Stimulated activated naive CD8-positive, alpha-beta T cell treated with anti-CD3 and anti-CD28 coated beads, Interleukin-15, amount 100 ng/mL, for 72 hours (primary cell): ENCODE measurements around the gene TSPAN31.
A peak's percentile ranks its signal among the peaks of the same experiment; 100 is the strongest.
"Not testable (repeated sequence)": the region's sequence is repeated elsewhere in the genome, so short reads cannot be mapped to it uniquely, and the experiment has no call there.

Experiments used
- ATAC-seq: fragments of 150-1000 bp; cut with Tn5 transposase; 2 replicates; pipeline ENCODE4 v1.10.0; 2021; ENCODE audit warnings: mild to moderate bottlenecking, moderate library complexity
- DNase-seq, 2 donors: peaks; one replicate each; pipeline ENCODE4 v3.0.0; 2021 to 2022
- H3K27ac Mint-ChIP-seq, 2 donors: one replicate each; pipeline ENCODE4 v1.8.0; 2022; ENCODE audit warnings: mild to moderate bottlenecking in 2 of 2, mixed read lengths in 2 of 2, moderate library complexity in 2 of 2
- H3K27me3 Mint-ChIP-seq: one replicate; pipeline ENCODE4 v1.8.0; 2022; ENCODE audit warnings: mixed read lengths
- H3K4me1 Mint-ChIP-seq: one replicate; pipeline ENCODE4 v1.8.0; 2022; ENCODE audit warnings: mild to moderate bottlenecking, mixed read lengths
- H3K4me3 Mint-ChIP-seq, 2 donors: one replicate each; pipeline ENCODE4 v1.8.0; 2022; ENCODE audit warnings: mild to moderate bottlenecking in 2 of 2, mixed read lengths in 2 of 2, moderate library complexity in 1 of 2
- H3K9me3 Mint-ChIP-seq, 2 donors: one replicate each; pipeline ENCODE4 v1.8.0; 2022; ENCODE audit warnings: mixed read lengths in 2 of 2

Gene TSPAN31, protein sequence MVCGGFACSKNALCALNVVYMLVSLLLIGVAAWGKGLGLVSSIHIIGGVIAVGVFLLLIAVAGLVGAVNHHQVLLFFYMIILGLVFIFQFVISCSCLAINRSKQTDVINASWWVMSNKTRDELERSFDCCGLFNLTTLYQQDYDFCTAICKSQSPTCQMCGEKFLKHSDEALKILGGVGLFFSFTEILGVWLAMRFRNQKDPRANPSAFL

DNA sequence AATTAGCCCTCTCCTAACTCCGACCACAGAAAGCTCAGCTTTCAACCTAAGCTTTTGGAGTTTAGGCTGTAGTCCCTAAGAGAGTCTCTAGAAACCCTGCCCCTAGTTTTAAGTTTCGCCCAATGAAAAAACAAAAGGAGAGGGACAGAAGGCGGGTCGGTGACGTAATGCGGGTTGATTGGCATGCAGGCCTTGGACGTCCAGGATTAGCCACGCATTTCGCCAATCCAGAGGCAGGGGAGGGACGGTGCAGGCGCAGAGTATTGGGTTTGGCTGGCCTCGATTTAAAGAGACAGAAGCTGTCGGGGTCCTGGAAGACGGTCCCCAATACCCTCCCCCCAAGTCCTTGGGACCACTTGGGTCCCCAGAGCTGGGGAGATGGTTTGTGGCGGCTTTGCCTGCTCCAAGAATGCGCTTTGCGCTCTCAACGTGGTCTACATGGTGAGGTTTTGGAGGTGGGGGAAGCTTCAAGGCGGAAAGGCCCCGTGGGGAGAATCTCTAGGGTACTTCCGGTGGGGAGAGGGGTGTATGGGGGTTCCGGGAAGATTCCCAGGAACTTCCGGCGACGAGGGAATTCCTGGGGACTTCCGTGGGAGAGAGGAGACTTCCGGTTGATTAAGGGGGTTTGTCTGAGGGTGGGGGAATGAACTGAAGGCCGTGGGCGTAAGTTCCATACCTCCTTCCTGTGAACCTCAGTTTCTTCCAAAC lies at the start of gene TSPAN31:
TSS of gene TSPAN31 (plus strand) at position 263 of the 708 bp plus-strand sequence. CDS start at position 379, 116 bp downstream.
- Mint-ChIP-seq H3K27ac (peak within 1 kb of the TSS; percentile 96 to 99), H3K9me3 (no peaks in the 10 kb centered on the region), H3K4me3 (peak within 1 kb of the TSS; percentile 92 to 99), H3K4me1 (peaks cover 78% of the 10 kb centered on the region), H3K27me3 (no peaks in the 10 kb centered on the region)
- peak; percentile 86 for ATAC-seq
- peak; percentile 91 to 94 for DNase-seq

- DNase-seq (no peak), ATAC-seq (no peak)
- Mint-ChIP-seq H3K4me3 (no peak overlapping the region), H3K9me3 (no peaks in the 10 kb centered on the region), H3K27me3 (no peaks in the 10 kb centered on the region), H3K27ac (no peak overlapping the region), H3K4me1 (no peaks in the 10 kb centered on the region)
Measured at GRCh38 chr12:57695770-57696432, 48.9 kb upstream of the TSPAN31 start.

DNA sequence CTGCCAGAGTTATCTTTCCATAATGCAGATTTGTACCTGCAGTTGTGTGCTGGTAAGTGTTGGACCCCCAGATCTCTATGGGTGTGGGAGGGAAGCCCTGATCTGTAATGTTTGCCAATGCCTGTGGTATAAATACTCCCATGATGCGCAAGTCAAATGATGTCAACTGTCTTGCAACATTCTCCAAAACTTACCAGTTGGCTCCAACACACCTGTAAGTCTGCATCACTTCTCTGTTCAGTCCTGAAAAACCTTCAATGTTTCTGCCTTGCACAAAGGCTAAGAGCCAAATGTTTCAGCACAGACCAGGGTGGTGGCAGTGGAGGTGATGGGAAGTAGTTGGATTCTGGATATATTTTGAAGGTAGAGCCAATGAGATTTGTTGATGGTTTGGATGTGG lies 47.8 kb upstream of the TSPAN31 start:
- Mint-ChIP-seq H3K27me3 (no peaks in the 10 kb centered on the region), H3K4me1 (no peaks in the 10 kb centered on the region), H3K4me3 (no peak overlapping the region), H3K27ac (no peak overlapping the region), H3K9me3 (no peaks in the 10 kb centered on the region)
- no peak for DNase-seq
- ATAC-seq: no peak

- H3K27ac Mint-ChIP-seq: peak overlapping the region in 1 of 2 donors; percentile 41
Measured at GRCh38 chr12:57698414-57698813, 46.4 kb upstream of the TSPAN31 start.

GRCh38 chr12:57700317-57700716 lies 44.5 kb upstream of the TSPAN31 start:
- Mint-ChIP-seq H3K4me1 (no peaks in the 10 kb centered on the region), H3K4me3 (no peak overlapping the region), H3K27me3 (no peaks in the 10 kb centered on the region), H3K9me3 (no peaks in the 10 kb centered on the region), H3K27ac (no peak overlapping the region)
- no peak for ATAC-seq
- DNase-seq: no peak

More at GRCh38 chr12:57698414-57698813, 46.4 kb upstream of the TSPAN31 start:
- H3K27me3 Mint-ChIP-seq: no peaks in the 10 kb centered on the region
- no peak overlapping the region for H3K4me3 Mint-ChIP-seq
- ATAC-seq (no peak), DNase-seq (no peak)
- H3K9me3 Mint-ChIP-seq: no peaks in the 10 kb centered on the region
- no peaks in the 10 kb centered on the region for H3K4me1 Mint-ChIP-seq

GRCh38 chr12:57707250-57707649 lies 37.6 kb upstream of the TSPAN31 start:
- Mint-ChIP-seq H3K9me3 (no peaks in the 10 kb centered on the region), H3K4me1 (no peaks in the 10 kb centered on the region), H3K27ac (no peak overlapping the region), H3K27me3 (no peaks in the 10 kb centered on the region), H3K4me3 (no peak overlapping the region)
- no peak for DNase-seq
- no peak for ATAC-seq

DNA sequence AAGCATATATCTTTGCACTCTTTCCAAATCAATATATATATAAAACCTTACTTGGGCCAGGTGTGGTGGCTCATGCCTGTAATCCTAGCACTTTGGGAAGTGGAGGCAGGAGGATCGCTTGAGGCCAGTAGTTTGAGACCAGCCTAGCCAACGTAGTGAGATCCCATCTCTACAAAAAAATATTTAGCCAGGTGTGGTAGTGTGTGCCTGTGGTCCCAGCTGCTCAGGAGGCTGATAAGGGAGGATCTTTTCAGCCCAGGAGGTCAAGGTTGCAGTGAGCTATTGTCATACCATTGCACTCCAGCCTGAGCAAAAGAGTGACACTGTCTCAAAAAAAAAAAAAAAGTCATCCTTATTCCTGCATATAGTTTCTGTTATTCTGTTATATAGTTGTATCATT lies 36.5 kb upstream of the TSPAN31 start:
- H3K4me1 Mint-ChIP-seq: no peaks in the 10 kb centered on the region
- ATAC-seq: no peak
- no peak overlapping the region for H3K4me3 Mint-ChIP-seq

GRCh38 chr12:57712701-57713100 lies 32.1 kb upstream of the TSPAN31 start:
- no peak for DNase-seq
- no peaks in the 10 kb centered on the region for H3K4me1 Mint-ChIP-seq
- no peaks in the 10 kb centered on the region for H3K9me3 Mint-ChIP-seq
- no peak overlapping the region for H3K4me3 Mint-ChIP-seq
- no peak overlapping the region for H3K27ac Mint-ChIP-seq
- ATAC-seq: no peak
- H3K27me3 Mint-ChIP-seq: no peaks in the 10 kb centered on the region

More for the DNA sequence above, 36.5 kb upstream of the TSPAN31 start:
- DNase-seq: no peak
- H3K27me3 Mint-ChIP-seq: no peaks in the 10 kb centered on the region
- no peaks in the 10 kb centered on the region for H3K9me3 Mint-ChIP-seq
- no peak overlapping the region for H3K27ac Mint-ChIP-seq

GRCh38 chr12:57713209-57713608 lies 31.6 kb upstream of the TSPAN31 start:
- Mint-ChIP-seq H3K4me1 (no peaks in the 10 kb centered on the region), H3K4me3 (no peak overlapping the region), H3K27me3 (no peaks in the 10 kb centered on the region), H3K27ac (no peak overlapping the region), H3K9me3 (no peaks in the 10 kb centered on the region)
- DNase-seq: no peak
- no peak for ATAC-seq

- not testable (repeated sequence) for ATAC-seq, H3K27me3 Mint-ChIP-seq, H3K4me3 Mint-ChIP-seq, H3K9me3 Mint-ChIP-seq, H3K4me1 Mint-ChIP-seq, DNase-seq, H3K27ac Mint-ChIP-seq
Measured at GRCh38 chr12:57715036-57715748, 29.6 kb upstream of the TSPAN31 start.

- DNase-seq (no peak), ATAC-seq (no peak)
- Mint-ChIP-seq H3K4me3 (no peak overlapping the region), H3K9me3 (no peaks in the 10 kb centered on the region), H3K27ac (peak overlapping the region in 1 of 2 donors; percentile 29), H3K4me1 (no peaks in the 10 kb centered on the region), H3K27me3 (no peaks in the 10 kb centered on the region)
Measured at GRCh38 chr12:57715786-57716185, 29.1 kb upstream of the TSPAN31 start.

DNA sequence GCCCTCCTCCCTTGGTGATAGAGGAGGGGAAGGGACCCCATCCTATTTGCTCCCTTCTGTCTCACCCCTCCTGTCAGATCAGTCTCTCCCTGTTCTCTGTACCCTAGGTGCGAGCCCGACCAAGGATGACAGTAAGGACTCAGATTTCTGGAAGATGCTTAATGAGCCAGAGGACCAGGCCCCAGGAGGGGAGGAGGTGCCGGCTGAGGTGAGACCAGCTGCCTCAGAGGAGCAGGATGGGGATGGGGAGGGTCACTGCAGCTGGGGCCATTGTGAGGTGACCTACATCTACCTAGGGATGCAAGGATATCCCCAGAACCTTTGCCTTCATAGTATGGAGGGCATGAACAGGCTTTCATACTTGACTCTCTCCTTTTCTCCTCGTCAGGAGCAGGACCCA lies 28.5 kb upstream of the TSPAN31 start:
- H3K9me3 Mint-ChIP-seq: no peaks in the 10 kb centered on the region
- H3K27me3 Mint-ChIP-seq: no peaks in the 10 kb centered on the region
- no peak overlapping the region for H3K4me3 Mint-ChIP-seq
- no peak for ATAC-seq
- no peak for DNase-seq
- H3K4me1 Mint-ChIP-seq: no peaks in the 10 kb centered on the region
- H3K27ac Mint-ChIP-seq: peak overlapping the region in 1 of 2 donors; percentile 24

DNA sequence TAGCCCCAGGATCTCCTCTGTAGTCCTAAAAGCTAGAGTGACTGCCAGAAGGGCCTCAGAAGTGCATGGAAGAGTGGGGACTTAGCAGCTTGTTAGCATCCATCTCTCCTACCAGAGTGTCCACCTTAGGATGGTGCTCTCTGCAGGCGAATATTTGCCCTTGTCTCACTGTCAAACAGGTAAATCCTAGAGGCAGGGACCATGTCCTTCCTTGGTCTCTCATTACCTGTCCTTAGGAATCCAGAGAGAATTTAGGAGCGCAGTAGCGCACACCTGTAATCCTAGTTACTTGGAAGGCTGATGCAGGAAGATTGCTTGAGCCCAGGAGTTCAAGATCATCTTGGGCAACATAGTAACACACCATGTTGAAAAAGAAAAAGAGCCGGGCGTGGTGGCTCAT lies 27.7 kb upstream of the TSPAN31 start:
- DNase-seq (no peak), ATAC-seq (no peak)
- Mint-ChIP-seq H3K9me3 (no peaks in the 10 kb centered on the region), H3K4me1 (peaks cover 4% of the 10 kb centered on the region), H3K4me3 (no peak overlapping the region), H3K27ac (peak overlapping the region in 1 of 2 donors; percentile 54), H3K27me3 (no peaks in the 10 kb centered on the region)

DNA sequence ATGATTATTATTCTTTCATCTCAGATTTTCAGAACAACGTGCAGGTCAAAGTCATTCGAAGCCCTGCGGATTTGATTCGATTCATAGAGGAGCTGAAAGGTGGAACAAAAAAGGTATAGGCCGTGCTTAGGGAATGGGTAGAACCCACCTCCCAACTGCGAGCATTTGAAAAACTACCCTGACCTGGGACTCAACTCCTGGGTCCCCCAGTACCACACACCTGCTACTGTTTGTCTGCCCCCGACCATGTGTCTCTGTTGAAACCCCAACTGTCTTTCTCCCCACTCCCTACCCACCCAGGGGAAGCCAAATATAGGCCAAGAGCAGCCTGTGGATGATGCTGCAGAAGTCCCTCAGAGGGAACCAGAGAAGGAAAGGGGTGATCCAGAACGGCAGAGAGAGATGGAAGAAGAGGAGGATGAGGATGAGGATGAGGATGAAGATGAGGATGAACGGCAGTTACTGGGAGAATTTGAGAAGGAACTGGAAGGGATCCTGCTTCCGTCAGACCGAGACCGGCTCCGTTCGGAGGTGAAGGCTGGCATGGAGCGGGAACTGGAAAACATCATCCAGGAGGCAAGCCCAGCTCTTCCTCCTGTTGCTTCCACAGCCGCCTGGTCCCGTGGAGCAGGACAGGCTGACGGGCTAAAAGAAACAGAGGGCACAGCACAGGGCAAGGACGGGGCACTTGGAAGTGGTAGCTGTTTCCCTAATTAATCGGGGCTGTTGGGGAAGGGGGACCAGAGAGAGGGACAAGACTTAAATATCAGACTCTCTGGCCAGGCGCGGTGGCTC lies 26.8 kb upstream of the TSPAN31 start:
- Mint-ChIP-seq H3K4me1 (peaks cover 4% of the 10 kb centered on the region), H3K9me3 (no peaks in the 10 kb centered on the region), H3K27ac (peak overlapping the region; percentile 0 to 2), H3K27me3 (no peaks in the 10 kb centered on the region), H3K4me3 (no peak overlapping the region)
- DNase-seq (no peak), ATAC-seq (no peak)
